ENCODE data around the gene UBE2QL1.

The UBE2QL1 gene

DNA sequence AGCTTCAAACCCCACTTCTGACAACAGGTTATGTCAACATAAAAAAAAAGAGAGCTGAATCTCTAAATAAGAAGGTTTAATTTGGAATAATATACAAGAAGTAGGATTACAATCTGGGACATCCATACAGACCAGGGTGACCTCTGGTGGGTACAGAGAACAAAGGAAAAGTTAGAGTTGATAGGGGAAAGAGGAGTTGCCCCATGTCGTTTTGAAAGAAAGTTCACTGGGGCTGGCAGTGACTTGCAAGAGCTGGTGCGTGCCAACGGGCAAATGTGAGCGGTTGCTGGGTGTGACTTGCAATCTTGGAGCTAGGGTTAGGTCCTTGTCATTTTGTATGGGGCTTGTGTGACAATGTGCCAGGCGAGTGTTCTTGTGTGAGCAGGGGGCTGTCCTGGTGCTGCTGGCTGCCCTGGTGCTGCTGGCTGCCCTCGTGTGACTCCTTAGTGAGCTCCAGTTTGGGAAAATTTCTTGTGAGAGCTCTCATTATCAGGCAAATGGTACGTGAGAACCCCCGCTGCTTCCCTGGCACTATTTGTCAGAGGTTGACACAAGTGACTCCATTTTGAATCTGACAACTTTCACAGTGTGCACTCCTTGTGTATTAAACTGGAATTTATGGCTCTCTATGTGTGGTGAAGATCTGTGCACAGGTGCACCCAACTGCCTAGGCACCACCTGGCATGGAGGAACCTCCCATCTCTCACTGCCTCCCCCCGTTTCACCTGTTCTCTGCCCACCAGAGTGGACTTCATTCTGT is 69.8 kb downstream of the UBE2QL1 start:
- intact Hi-C loops (cut with DNase I): no loop called here
- DNase-seq: no peak

- DNase-seq: no peak
- intact Hi-C loops (cut with DNase I): no loop called here
These were observed 71.5 kb downstream of the UBE2QL1 start for GRCh38 chr5:6520201-6520600.

DNA sequence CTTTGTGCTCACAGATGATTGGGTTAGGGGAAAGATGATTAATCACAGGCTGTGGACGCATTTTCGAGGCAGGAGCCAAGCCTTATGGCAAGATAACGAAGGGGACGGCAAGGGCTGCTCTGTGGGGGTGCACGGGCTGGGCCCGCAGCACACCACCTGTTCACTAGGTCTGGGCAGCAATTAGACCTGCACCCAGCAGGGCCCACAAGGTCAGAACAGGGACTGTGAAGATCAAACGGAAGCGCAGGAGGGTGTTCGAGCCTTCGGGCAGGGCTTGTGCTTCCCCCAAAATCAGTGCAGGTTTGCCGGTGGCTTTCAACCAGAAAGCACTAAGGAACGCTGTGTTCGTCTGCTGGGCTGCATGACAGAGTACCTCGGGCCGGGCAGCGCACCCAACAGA is 73.7 kb downstream of the UBE2QL1 start:
- DNase-seq: no peak
- intact Hi-C loops (cut with DNase I): no loop called here

GRCh38 chr5:6522923-6523322 is 74.3 kb downstream of the UBE2QL1 start:
- DNase-seq: no peak
- intact Hi-C loops (cut with DNase I): no loop called here

GRCh38 chr5:6525422-6525821 is 76.8 kb downstream of the UBE2QL1 start:
- DNase-seq: no peak
- intact Hi-C loops (cut with DNase I): no loop called here

DNA sequence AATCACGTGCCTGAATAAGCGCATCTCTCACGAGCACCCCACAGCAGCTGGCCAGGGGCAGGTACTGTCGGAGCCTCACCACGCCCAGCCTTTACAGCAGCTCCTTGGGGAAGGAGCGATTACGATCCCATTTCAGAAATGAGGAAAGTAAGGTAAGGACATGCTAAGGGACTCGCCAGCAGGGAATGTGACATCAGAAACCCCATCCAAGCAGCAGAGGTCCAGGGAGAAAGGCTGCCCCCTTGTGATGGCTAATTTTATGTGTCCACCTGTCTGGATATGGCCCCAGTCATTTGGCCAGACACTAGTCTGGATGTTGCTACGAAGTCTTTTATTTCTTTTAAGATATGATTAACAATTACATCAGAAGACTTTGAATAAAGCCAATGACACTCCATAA is 77.3 kb downstream of the UBE2QL1 start:
- intact Hi-C loops (cut with DNase I): no loop called here
- no peak for DNase-seq

DNA sequence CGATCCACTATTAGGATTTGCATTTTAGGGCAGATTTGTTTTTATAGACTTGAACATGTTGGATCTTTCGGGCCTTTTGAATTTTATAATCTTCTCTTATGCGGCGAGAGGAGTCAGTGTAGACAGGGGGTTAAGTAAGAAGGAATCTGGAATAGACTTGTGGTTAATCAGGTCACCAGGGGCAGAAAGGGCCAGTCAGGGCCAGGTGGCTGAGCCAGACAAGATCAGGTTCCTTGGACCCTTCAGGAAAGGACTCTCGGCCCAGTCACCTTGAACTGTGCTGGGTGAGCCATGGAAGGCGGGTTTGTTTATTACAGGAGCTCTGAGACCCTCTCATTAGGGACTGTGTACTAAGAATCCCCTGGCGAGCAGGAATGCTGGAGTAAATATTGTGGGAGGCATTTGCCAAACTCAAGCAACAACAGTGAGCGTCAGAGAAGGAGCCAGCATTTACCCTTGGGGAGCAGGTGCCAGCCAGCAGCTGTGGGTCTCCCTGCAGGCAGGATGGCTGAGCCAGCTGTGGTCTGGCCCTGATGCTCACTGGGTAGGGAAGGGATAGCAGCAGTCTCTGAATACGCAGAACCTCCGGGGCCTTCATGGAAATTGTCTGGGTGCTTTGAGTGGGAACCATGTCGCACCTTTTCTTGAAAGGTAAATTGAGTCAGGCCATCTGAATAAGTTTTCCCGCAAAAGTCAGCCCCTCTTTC is 79.2 kb downstream of the UBE2QL1 start:
- no peak for DNase-seq
- intact Hi-C loops (cut with DNase I): no loop called here

DNA sequence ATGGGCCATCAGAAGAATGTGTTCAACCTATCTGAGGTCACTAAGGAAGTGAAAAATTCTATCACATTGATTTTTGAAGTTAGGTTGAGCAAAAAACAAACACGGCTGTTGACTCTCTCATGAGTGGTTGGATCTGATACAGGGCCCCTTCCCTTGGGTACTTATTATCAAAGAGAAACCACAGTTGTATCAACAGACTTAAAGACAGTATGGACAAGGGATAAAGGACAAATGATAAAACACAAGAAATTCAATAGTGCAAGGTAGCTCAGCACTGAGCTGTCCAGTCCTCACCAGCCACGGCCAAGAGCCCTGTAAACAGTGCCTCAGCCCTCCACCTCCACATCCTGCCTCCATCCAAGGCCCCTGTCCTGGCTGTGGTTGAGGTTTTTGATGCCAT is 86.9 kb downstream of the UBE2QL1 start:
- DNase-seq: no peak

DNA sequence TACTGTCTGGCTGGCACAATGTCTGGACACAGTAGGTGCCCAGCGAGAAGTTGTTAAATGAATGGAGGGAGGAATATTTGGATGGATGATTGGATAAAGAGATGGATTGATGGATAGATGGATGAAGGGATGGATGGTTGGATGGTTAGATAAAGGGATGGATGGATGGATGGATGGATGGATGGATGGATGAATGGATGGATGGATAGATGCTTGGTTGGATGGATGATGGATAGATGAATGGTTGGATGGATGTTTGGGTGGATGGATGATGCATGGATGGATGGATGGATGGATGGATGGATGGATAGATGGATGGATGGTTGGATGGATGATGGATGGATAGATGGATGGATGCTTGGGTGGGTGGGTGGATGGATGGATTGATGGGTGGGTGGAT is 90.4 kb downstream of the UBE2QL1 start:
- intact Hi-C loops (cut with DNase I): no loop called here
- no peak for DNase-seq

More for the DNA sequence above, 86.9 kb downstream of the UBE2QL1 start:
- intact Hi-C loops (cut with DNase I): no loop called here

- DNase-seq: no peak
- intact Hi-C loops (cut with DNase I): no loop called here
These were observed 91.6 kb downstream of the UBE2QL1 start for GRCh38 chr5:6540111-6540827.

DNA sequence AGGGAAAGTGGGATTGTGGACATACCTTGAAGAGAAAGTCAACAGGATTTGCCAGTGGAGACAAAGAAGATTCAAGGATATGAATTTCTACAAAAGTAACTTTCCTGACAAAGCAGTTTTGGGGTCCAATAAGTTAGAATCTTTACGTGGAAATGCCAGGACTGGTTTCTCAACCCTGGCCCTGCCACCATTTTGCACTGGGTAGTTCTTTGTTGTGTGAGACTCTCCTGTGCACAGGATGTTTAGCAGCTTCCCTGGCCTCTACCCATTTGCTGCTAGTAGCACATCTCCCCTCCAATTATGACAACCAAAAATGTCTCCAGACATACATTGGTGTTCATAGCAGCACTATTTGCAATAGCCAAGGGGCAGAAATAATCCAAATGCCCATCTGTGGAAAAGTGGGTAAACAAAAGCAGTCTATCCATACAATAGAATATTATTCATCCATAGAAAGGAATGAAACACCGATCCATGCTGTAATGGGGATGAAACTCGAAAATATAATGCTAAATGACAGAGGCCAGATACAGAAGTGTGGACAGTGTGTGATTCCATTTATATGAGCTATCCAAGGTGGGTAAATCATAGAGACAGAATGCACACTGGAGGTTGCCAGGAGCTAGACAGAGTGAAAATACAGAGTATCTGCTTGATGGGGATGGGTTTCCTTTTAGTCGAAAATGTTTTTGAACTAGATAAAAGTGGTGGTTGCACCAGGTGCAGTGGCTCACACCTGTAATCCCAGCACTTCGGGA is 92.8 kb downstream of the UBE2QL1 start:
- intact Hi-C loops (cut with DNase I): no loop called here
- no peak for DNase-seq

- no peak for DNase-seq
- intact Hi-C loops (cut with DNase I): no loop called here
These were observed 94.0 kb downstream of the UBE2QL1 start for GRCh38 chr5:6542421-6543345.

GRCh38 chr5:6543346-6543730 is 94.7 kb downstream of the UBE2QL1 start:
- DNase-seq: no peak
- intact Hi-C loops (cut with DNase I): no loop called here

GRCh38 chr5:6543830-6544560 is 95.3 kb downstream of the UBE2QL1 start:
- intact Hi-C loops (cut with DNase I): no loop called here
- DNase-seq: no peak
